Astrocyte (in vitro differentiated cells and primary cell): ENCODE measurements around the gene ASIC4. TPM values are rescaled to one million over a fixed set of nuclear protein-coding genes. Genes with fewer than 3 reads are reported as not detected.

Experiments
- DNase-seq: peaks from one replicate; pipeline ENCODE4 v3.0.0-alpha.2; 2010; ENCODE audit warnings: low read depth
- FAIRE-seq: peaks from 2 replicates; lab custom pipeline; 2011; peaks lifted over from hg19 to GRCh38; lab: Jason Lieb, UNC
- H2AFZ ChIP-seq: 2 replicates; pipeline ENCODE4 v1.6.0; 2012; ENCODE audit warnings: low read depth, low read length, inconsistent platforms
- H3K27ac ChIP-seq: 2 replicates; pipeline ENCODE4 v1.5.1; 2011; ENCODE audit warnings: low read depth, low read length, inconsistent platforms
- H3K27me3 ChIP-seq: 2 replicates; pipeline ENCODE4 v1.6.0; 2011; ENCODE audit warnings: low read length, inconsistent platforms; ENCODE audit not compliant: insufficient read depth
- H3K36me3 ChIP-seq: 2 replicates; pipeline ENCODE4 v1.5.1; 2011; ENCODE audit warnings: low read length, inconsistent platforms; ENCODE audit not compliant: insufficient read depth
- H3K4me1 ChIP-seq: 2 replicates; pipeline ENCODE4 v1.5.1; 2011; ENCODE audit warnings: low read length, inconsistent platforms; ENCODE audit not compliant: insufficient read depth
- H3K4me2 ChIP-seq: 2 replicates; pipeline ENCODE4 v1.6.0; 2012; ENCODE audit warnings: low read length, inconsistent platforms
- H3K4me3 ChIP-seq: 2 replicates; pipeline ENCODE4 v1.5.1; 2011; ENCODE audit warnings: low read depth, mild to moderate bottlenecking, low read length, inconsistent platforms; ENCODE audit not compliant: insufficient read depth
- H3K79me2 ChIP-seq: 2 replicates; pipeline ENCODE4 v1.6.0; 2012; ENCODE audit warnings: mild to moderate bottlenecking, low read length, inconsistent platforms; ENCODE audit not compliant: insufficient read depth
- H3K9ac ChIP-seq: 2 replicates; pipeline ENCODE4 v1.6.0; 2012; ENCODE audit warnings: mild to moderate bottlenecking, low read length, inconsistent platforms
- H3K9me3 ChIP-seq: 2 replicates; pipeline ENCODE4 v1.5.1; 2012; ENCODE audit warnings: low read depth, mild to moderate bottlenecking, low read length, inconsistent platforms; ENCODE audit not compliant: insufficient read depth
- H4K20me1 ChIP-seq: 2 replicates; pipeline ENCODE4 v1.6.0; 2012; ENCODE audit warnings: low read length, inconsistent platforms; ENCODE audit not compliant: insufficient read depth
- H3K27ac Mint-ChIP-seq: one replicate; pipeline ENCODE4 v1.8.0; 2021; ENCODE audit warnings: mild to moderate bottlenecking, mixed read lengths; ENCODE audit not compliant: unreplicated experiment
- H3K27me3 Mint-ChIP-seq: one replicate; pipeline ENCODE4 v1.8.0; 2021; ENCODE audit warnings: low read depth, mixed read lengths; ENCODE audit not compliant: unreplicated experiment
- H3K36me3 Mint-ChIP-seq: one replicate; pipeline ENCODE4 v1.8.0; 2021; ENCODE audit warnings: low read depth, mixed read lengths; ENCODE audit not compliant: unreplicated experiment
- H3K4me1 Mint-ChIP-seq: one replicate; pipeline ENCODE4 v1.8.0; 2021; ENCODE audit warnings: low read depth, mixed read lengths; ENCODE audit not compliant: unreplicated experiment
- H3K4me3 Mint-ChIP-seq: one replicate; pipeline ENCODE4 v1.8.0; 2021; ENCODE audit warnings: mild to moderate bottlenecking, moderate library complexity, mixed read lengths; ENCODE audit not compliant: unreplicated experiment
- H3K9me3 Mint-ChIP-seq: one replicate; pipeline ENCODE4 v1.8.0; 2021; ENCODE audit warnings: mild to moderate bottlenecking, mixed read lengths; ENCODE audit not compliant: unreplicated experiment
- EZH2 ChIP-seq: IDR thresholded peaks from 2 replicates; pipeline ENCODE4 v1.6.1; 2012; ENCODE audit warnings: mild to moderate bottlenecking, low read length, inconsistent platforms; ENCODE audit not compliant: insufficient read depth
- total RNA-seq: library from RNA; stranded (reverse); gene quantifications from 2 replicates; pipeline ENCODE4 v1.2.1, GENCODE V29; 2021
- TF ChIP-seq, protein P1 (sequence below): IDR thresholded peaks from 2 replicates; pipeline ENCODE4 v1.5.1; 2011; ENCODE audit warnings: low read depth, mild to moderate bottlenecking, inconsistent platforms, low read length, moderate library complexity; ENCODE audit not compliant: insufficient read depth

Gene ASIC4
- total RNA-seq, 1 donor from 2014 or later = 0.39 TPM

DNA sequence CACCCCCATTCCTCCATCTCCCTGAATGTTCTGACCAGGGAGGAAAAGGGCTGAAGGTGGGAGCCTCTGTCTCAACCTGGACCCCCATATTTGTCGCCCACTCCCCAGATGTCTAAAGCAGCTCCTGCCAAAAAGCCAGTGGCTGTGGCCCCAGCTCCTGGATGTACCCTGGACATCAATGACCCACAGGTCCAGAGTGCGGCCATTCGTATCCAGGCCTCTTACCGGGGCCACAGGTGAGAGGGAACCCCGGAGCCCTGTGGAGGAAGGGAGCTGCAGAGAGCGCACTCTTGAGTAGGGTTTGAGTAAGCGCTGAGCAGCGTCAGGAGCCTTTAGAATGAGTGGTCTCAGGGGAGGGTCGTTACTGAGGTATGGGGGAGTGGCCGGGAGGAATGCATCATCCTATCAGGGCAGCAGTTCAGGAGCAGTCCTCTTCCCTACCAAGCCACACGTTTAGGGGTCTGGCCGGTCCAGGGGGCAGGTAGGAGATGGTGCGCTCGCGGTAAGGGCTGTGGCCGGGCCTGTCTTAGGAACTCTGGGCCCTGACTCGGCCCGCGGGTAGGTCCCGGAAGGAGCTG, 17.9 kb upstream of the ASIC4 start:
- peaks cover 15% of the 10 kb centered on the region for H3K27me3 ChIP-seq
- H3K4me1 Mint-ChIP-seq = peaks cover 16% of the 10 kb centered on the region

DNA sequence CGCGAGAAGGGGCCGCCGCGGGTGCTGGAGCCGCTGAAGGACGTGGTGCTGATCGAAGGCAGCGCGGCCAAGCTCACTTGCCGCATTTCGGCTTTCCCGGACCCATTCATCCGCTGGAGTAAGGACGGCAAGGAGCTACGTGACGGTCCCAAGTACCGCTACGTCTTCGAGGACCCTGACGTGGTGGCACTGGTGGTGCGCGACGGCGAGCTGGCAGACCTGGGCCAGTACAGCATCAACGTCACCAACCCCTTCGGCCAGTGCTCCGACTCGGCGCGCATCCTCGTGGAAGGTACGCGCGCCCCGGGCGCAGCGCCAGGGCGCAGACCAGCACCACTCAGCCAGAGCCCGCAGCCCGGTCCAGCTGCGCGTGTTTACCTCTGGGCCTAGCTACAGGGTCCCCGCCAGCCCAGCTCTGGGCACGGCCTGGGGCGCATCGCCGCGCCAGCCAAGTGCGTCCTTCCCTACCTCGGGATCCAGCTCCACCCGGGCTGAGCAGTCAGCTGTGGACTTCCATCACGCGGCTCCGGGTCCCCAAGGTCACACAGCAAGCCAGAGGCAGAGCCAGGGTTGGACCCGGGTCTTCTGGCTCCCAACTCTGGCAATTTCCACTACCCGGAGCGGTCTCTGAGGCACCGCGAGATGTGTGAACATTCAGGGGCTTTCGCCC, 17.3 kb upstream of the ASIC4 start:
- FAIRE-seq (no peak), DNase-seq (peak; percentile 35)
- Histone ChIP-seq H3K4me1 (peaks cover 39% of the 10 kb centered on the region), H3K27me3 (peaks cover 15% of the 10 kb centered on the region), H3K4me2 (peak overlapping the region; percentile 98), H3K9ac (peak overlapping the region; percentile 100), H2AFZ (peak overlapping the region; percentile 65), H4K20me1 (no peaks in the 10 kb centered on the region), H3K27ac (no peak overlapping the region), H3K36me3 (no peaks in the 10 kb centered on the region), H3K9me3 (no peaks in the 10 kb centered on the region), H3K4me3 (peak overlapping the region; percentile 92), H3K79me2 (peaks cover 18% of the 10 kb centered on the region)
- Mint-ChIP-seq H3K36me3 (peaks cover 10% of the 10 kb centered on the region), H3K4me3 (peak overlapping the region; percentile 98), H3K27me3 (peaks cover 35% of the 10 kb centered on the region), H3K9me3 (peaks cover 4% of the 10 kb centered on the region), H3K4me1 (peaks cover 21% of the 10 kb centered on the region), H3K27ac (no peak overlapping the region)
- no peak for TF ChIP-seq EZH2
- TF ChIP-seq, protein P1, sequence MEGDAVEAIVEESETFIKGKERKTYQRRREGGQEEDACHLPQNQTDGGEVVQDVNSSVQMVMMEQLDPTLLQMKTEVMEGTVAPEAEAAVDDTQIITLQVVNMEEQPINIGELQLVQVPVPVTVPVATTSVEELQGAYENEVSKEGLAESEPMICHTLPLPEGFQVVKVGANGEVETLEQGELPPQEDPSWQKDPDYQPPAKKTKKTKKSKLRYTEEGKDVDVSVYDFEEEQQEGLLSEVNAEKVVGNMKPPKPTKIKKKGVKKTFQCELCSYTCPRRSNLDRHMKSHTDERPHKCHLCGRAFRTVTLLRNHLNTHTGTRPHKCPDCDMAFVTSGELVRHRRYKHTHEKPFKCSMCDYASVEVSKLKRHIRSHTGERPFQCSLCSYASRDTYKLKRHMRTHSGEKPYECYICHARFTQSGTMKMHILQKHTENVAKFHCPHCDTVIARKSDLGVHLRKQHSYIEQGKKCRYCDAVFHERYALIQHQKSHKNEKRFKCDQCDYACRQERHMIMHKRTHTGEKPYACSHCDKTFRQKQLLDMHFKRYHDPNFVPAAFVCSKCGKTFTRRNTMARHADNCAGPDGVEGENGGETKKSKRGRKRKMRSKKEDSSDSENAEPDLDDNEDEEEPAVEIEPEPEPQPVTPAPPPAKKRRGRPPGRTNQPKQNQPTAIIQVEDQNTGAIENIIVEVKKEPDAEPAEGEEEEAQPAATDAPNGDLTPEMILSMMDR = no peak

More for the DNA sequence above, 17.9 kb upstream of the ASIC4 start:
- no peak overlapping the region for H3K4me3 Mint-ChIP-seq
- Histone ChIP-seq H3K27ac (no peak overlapping the region), H3K4me2 (peak overlapping the region; percentile 98), H3K9ac (no peak overlapping the region), H3K36me3 (no peaks in the 10 kb centered on the region), H4K20me1 (no peaks in the 10 kb centered on the region), H3K4me1 (peaks cover 39% of the 10 kb centered on the region), H3K79me2 (peaks cover 18% of the 10 kb centered on the region), H3K9me3 (no peaks in the 10 kb centered on the region), H3K4me3 (no peak overlapping the region), H2AFZ (peak overlapping the region; percentile 65)
- FAIRE-seq = no peak
- H3K36me3 Mint-ChIP-seq = peaks cover 9% of the 10 kb centered on the region
- peaks cover 39% of the 10 kb centered on the region for H3K27me3 Mint-ChIP-seq
- peak overlapping the region; percentile 53 for H3K27ac Mint-ChIP-seq
- peaks cover 2% of the 10 kb centered on the region for H3K9me3 Mint-ChIP-seq
- DNase-seq = no peak
- no peak for TF ChIP-seq EZH2
- TF ChIP-seq, protein P1 = no peak
